ENCODE results near the gene PHTF1. TPM values are rescaled to one million over a fixed set of nuclear protein-coding genes. Genes with fewer than 3 reads are reported as not detected.

The PHTF1 gene
- total RNA-seq, 1 donor from 2014 or later, result 27.1 TPM

GRCh38 chr1:113792471-113792870 is 33.2 kb upstream of the PHTF1 start:
- Mint-ChIP-seq H3K9me3 (peaks cover 5% of the 10 kb centered on the region), H3K36me3 (peaks cover 38% of the 10 kb centered on the region), H3K27ac (no peak overlapping the region), H3K27me3 (no peaks in the 10 kb centered on the region), H3K4me1 (ENCODE audit: unreplicated experiment) (peaks cover 5% of the 10 kb centered on the region), H3K4me3 (no peak overlapping the region)
- no peak for DNase-seq (ENCODE audit: extremely low spot score, unreplicated experiment)
- TF ChIP-seq CTCF (conservative IDR thresholded peaks at IDR 0.05), result no peak

- no peak for DNase-seq (ENCODE audit: extremely low spot score, unreplicated experiment)
- H3K9me3 Mint-ChIP-seq, result no peaks in the 10 kb centered on the region
- no peak overlapping the region for H3K27ac Mint-ChIP-seq
- H3K4me3 Mint-ChIP-seq, result no peak overlapping the region
- no peaks in the 10 kb centered on the region for H3K27me3 Mint-ChIP-seq
- no peak for TF ChIP-seq CTCF (conservative IDR thresholded peaks at IDR 0.05)
- H3K4me1 Mint-ChIP-seq (ENCODE audit: unreplicated experiment), result peaks cover 14% of the 10 kb centered on the region
- H3K36me3 Mint-ChIP-seq, result peaks cover 22% of the 10 kb centered on the region
These were observed 29.5 kb upstream of the PHTF1 start for GRCh38 chr1:113788802-113789201.

- no peak for TF ChIP-seq CTCF (conservative IDR thresholded peaks at IDR 0.05)
- H3K4me3 Mint-ChIP-seq, result no peak overlapping the region
- H3K9me3 Mint-ChIP-seq, result no peaks in the 10 kb centered on the region
- H3K4me1 Mint-ChIP-seq (ENCODE audit: unreplicated experiment), result peaks cover 18% of the 10 kb centered on the region
- H3K27ac Mint-ChIP-seq, result no peak overlapping the region
- no peak for DNase-seq (ENCODE audit: extremely low spot score, unreplicated experiment)
- no peaks in the 10 kb centered on the region for H3K27me3 Mint-ChIP-seq
- peaks cover 17% of the 10 kb centered on the region for H3K36me3 Mint-ChIP-seq
These were observed 28.4 kb upstream of the PHTF1 start for GRCh38 chr1:113787663-113788062.

GRCh38 chr1:113786069-113786468 is 26.8 kb upstream of the PHTF1 start:
- no peak for DNase-seq (ENCODE audit: extremely low spot score, unreplicated experiment)
- H3K4me3 Mint-ChIP-seq, result no peak overlapping the region
- TF ChIP-seq CTCF (conservative IDR thresholded peaks at IDR 0.05), result no peak
- no peaks in the 10 kb centered on the region for H3K27me3 Mint-ChIP-seq
- peak overlapping the region; percentile 27 for H3K27ac Mint-ChIP-seq
- H3K36me3 Mint-ChIP-seq, result peaks cover 14% of the 10 kb centered on the region
- no peaks in the 10 kb centered on the region for H3K9me3 Mint-ChIP-seq
- peaks cover 18% of the 10 kb centered on the region for H3K4me1 Mint-ChIP-seq (ENCODE audit: unreplicated experiment)

GRCh38 chr1:113784104-113784779 is 25.0 kb upstream of the PHTF1 start:
- no peaks in the 10 kb centered on the region for H3K9me3 Mint-ChIP-seq
- no peak for TF ChIP-seq CTCF (conservative IDR thresholded peaks at IDR 0.05)
- peaks cover 18% of the 10 kb centered on the region for H3K4me1 Mint-ChIP-seq (ENCODE audit: unreplicated experiment)
- H3K27me3 Mint-ChIP-seq, result no peaks in the 10 kb centered on the region
- no peak overlapping the region for H3K4me3 Mint-ChIP-seq
- H3K27ac Mint-ChIP-seq, result peak overlapping the region; percentile 32
- DNase-seq (ENCODE audit: extremely low spot score, unreplicated experiment), result no peak
- H3K36me3 Mint-ChIP-seq, result peaks cover 8% of the 10 kb centered on the region

All from type B pancreatic cell (in vitro differentiated cells).